IPS DF 4.7 (cell line): Measurements from ENCODE around the gene CDC25A.
"Not testable (repeated sequence)": the region's sequence is repeated elsewhere in the genome, so short reads cannot be mapped to it uniquely, and the experiment has no call there.

Experiments
- DNase-seq: peaks from one replicate; pipeline ENCODE4 v3.0.0-alpha.2; 2013; ENCODE audit warnings: low spot score; ENCODE audit errors: extremely low read depth

Gene CDC25A

DNA sequence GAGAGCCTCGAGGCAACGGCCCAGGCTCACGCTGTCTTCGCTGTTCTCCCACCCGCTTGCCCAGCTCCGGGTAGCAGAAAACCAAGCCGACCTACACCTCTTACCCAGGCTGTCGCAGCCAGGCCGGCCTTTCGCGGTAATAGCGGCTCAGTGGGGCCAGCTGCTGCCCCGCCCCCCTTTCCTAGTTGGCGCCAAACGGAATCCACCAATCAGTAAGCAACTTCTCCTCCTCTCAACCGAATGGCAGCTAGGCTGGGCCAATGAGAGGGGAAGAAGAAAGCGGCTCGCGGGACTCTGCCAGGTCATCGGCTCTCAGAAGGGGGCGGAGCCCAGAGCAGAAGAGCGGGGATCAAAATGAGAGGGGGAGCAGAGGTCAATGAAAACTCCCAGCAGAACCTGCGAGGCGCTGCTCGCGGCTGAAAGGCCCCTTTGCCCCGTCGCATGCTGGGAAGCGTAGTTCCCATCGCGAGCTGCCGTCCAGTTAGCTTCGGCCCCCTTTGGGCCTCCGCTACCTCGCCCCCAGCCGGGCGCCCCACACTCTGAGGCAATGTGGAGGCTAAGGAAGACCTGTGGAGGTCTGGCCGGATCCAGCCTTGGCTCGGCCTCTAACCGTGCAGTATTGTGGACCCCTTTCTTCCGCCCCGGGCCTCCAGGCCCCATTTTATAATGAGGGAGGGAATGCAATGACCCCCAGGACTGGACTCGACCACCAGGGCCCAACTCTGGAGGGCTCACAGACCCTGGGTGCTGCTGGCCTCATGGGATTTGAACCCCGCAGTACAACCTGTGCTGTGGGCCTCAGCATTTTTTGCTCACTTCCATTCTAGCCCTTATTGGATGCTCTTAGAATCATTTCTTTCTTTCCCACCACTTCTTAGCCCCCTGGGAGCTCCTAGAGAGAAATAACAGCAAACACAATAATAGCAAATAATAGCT, at the start of gene CDC25A:
TSS of gene CDC25A (minus strand) at position 152 of the 936 bp plus-strand sequence. CDS start 470 bp downstream, outside the sequence.
- peak; percentile 99 for DNase-seq

- DNase-seq = no peak
Observed at GRCh38 chr3:48236531-48236930, 48.3 kb upstream of the CDC25A start.

- no peak for DNase-seq
Observed at GRCh38 chr3:48233542-48233941, 45.3 kb upstream of the CDC25A start.

GRCh38 chr3:48232734-48233133, 44.5 kb upstream of the CDC25A start:
- no peak for DNase-seq

DNA sequence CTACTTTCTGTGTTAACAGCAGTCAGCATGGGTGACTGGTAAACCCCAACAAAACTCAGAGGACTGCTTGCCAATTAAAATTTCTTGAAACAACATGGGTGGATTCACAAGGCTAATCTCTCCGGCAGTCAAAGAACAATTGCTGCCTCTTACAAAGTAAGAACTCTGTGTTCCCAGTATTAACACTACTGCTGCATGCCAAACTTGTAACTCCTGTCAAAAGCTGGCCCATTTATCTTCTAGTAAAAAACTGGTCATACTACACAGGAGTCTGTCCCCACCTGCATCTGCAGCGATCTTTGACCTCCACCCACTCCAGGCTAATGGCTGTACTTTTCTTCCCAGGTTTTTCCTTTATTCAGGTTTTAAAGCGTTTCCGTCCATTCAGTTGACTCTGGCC, 44.0 kb upstream of the CDC25A start:
- DNase-seq = no peak

DNA sequence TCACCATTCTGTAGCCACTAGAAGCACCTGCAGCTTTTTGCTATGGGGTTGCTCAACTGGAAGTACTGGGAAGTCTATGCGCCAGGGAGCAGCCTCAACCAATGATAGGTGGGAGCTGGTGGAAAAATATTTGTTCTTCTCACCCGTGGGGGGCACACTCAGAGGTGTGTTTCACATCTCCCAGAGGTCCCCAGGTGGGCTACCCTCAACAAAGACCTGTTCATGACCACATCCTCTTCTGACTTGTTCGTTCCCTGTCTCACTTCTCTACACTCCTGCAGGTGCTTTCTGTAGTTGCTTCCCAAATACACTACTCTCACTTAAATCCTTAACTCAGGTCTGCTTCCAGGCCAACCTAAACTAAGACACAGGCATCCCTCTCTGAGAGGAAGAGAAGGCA, 38.7 kb upstream of the CDC25A start:
- DNase-seq = no peak

GRCh38 chr3:48225587-48225986, 37.4 kb upstream of the CDC25A start:
- no peak for DNase-seq

GRCh38 chr3:48222616-48223513, 34.6 kb upstream of the CDC25A start, which contains the start of gene CAMP:
Gene CAMP, plus strand, starts transcription at chr3:48223495. Its CDS starts 17 bp downstream, at chr3:48223512.
- no peak for DNase-seq

- no peak for DNase-seq
Observed at GRCh38 chr3:48220746-48221145, 32.5 kb upstream of the CDC25A start.

- DNase-seq = no peak
Observed at GRCh38 chr3:48219543-48219942, 31.3 kb upstream of the CDC25A start.

GRCh38 chr3:48218537-48218936, 30.3 kb upstream of the CDC25A start:
- no peak for DNase-seq

GRCh38 chr3:48217449-48217848, 29.2 kb upstream of the CDC25A start:
- DNase-seq = no peak

DNA sequence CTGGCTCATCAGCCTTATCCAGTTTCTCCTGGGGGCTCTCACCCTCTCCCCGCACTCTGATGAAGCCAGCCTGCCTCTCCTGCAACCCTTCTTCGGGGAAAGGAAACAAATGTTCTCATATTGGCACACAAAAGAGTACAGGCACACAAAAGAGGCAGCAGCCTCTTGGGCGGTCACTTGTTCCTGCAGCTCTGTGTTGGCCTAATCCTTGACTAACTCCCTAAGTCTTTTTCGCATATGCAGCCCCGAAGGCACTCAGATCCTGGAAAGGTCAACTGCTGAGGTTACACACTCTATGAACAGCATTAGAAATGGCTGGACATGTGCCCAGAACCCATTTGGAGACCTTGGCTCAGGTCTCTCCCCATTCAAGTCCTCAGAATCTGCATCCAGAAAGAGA, 27.7 kb upstream of the CDC25A start:
- DNase-seq = no peak

GRCh38 chr3:48215466-48215865, 27.2 kb upstream of the CDC25A start:
- DNase-seq = no peak

DNA sequence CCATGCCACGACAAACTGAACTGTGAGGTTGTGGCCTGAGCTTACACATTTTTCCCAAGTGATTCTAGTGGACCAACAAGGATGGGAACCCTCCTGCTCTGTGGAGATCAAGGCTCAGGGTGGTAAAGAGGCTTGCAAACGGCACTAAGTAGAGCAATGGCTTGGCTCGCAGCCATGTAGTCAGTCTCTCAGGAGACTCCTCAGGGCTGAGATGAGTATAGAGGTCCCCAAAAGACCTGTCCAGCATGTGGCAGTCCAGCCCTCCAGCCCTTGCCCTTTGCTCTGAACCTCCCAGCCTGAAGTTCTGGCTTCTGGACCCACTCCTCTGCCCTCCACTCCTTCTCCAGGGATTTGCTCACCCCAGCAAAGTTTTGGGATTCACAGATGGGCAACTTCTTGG, 26.8 kb upstream of the CDC25A start:
- no peak for DNase-seq

DNA sequence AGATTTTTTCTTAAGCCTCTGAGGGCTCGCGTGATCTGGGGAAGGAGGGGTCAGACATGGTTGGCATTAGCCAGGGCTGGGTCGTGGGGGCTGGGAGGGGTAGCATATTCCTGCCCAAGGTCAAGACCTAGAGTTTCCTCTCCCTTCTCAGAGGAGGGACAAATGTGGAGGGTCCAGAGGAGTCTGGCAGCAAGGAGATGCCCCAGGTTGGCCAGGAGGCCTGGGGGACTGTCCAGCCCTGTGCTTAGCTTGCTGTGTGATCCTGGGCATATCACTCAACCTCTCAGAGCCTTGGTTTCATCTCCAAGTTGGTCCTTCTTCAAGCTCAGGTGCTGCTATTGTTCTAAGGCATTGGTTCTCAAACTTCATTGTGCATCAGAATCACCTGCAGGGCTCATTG, 26.0 kb upstream of the CDC25A start:
- DNase-seq = no peak

DNA sequence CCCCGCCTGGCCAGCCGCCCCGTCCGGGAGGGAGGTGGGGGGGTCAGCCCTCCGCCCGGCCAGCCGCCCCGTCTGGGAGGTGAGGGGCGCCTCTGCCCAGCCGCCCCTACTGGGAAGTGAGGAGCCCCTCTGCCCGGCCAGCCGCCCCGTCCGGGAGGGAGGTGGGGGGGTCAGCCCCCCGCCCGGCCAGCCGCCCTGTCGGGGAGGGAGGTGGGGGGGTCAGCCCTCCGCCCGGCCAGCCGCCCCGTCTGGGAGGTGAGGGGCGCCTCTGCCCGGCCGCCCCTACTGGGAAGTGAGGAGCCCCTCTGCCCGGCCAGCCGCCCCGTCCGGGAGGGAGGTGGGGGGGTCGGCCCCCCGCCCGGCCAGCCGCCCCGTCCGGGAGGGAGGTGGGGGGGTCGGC, 23.6 kb upstream of the CDC25A start:
- DNase-seq = not testable (repeated sequence)

GRCh38 chr3:48210534-48210933, 22.3 kb upstream of the CDC25A start:
- not testable (repeated sequence) for DNase-seq

DNA sequence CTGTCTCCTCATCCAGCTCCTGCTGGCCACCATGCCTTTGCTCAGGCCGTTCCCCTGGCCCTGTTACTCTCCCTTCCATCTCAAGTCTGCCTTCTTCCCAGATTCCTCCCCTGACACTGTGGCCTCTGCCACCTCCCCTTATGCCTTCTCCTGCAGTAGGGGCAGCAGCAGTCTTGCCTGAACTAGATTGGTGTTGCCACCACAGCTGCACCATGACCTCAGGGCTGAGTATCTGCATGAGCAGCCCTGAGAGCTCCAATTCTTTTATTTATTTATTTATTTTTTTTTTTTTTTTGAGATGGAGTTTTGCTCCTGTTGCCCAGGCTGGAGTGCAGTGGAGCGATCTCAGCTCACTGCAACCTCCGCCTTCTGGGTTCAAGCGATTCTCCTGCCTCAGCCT, 21.2 kb upstream of the CDC25A start:
- no peak for DNase-seq

DNA sequence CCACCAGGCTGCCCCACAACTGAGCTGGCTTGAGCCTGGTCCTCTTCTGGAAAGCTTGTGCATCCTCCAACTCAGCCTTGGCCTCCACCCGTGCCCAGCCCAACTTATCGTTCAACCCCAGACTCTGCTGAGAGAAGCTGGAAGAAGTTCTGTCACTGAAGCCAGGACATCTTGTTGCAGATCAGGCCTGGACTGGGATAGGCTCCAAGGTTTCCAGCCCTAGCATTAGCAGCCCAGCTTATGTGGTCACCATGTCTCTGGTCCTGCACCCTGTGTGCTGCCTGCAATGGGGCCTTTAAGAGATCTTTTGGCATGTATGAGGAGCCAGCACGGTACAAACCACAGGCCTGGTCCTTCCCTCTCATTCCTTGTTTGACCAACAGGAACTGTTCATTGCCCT, 19.9 kb upstream of the CDC25A start:
- no peak for DNase-seq

GRCh38 chr3:48202632-48203031, 14.4 kb upstream of the CDC25A start:
- DNase-seq = no peak

- no peak for DNase-seq
Observed at GRCh38 chr3:48199117-48199516, 10.9 kb upstream of the CDC25A start.
